Trophoblast cell (in vitro differentiated cells and primary cell): ENCODE measurements around the gene CRIM1.

Experiments used
- DNase-seq, 2 donors: peaks; one replicate each; pipeline ENCODE4 v3.0.0-alpha.2; 2016
- H2AFZ ChIP-seq: 2 replicates; pipeline ENCODE4 v1.6.1; 2013; ENCODE audit warnings: low read length, moderate library complexity, mild to moderate bottlenecking; ENCODE audit not compliant: insufficient read depth, poor library complexity
- H2AK5ac ChIP-seq: 2 replicates; pipeline ENCODE4 v1.6.1; 2013; ENCODE audit warnings: mild to moderate bottlenecking, low read length
- H2BK120ac ChIP-seq: 2 replicates; pipeline ENCODE4 v1.6.1; 2013; ENCODE audit warnings: low read length, mild to moderate bottlenecking, moderate library complexity; ENCODE audit not compliant: insufficient read depth, poor library complexity
- H2BK12ac ChIP-seq: 2 replicates; pipeline ENCODE4 v1.6.1; 2013; ENCODE audit warnings: mild to moderate bottlenecking, low read length, moderate library complexity
- H2BK5ac ChIP-seq: 2 replicates; pipeline ENCODE4 v1.6.1; 2013; ENCODE audit warnings: low read length, low read depth, moderate library complexity, mild to moderate bottlenecking; ENCODE audit not compliant: poor library complexity
- H3K14ac ChIP-seq: 2 replicates; pipeline ENCODE4 v1.6.1; 2013; ENCODE audit warnings: mild to moderate bottlenecking, low read length
- H3K18ac ChIP-seq: 2 replicates; pipeline ENCODE4 v1.6.1; 2013; ENCODE audit warnings: mild to moderate bottlenecking, low read length
- H3K23ac ChIP-seq: 2 replicates; pipeline ENCODE4 v1.6.1; 2013; ENCODE audit warnings: low read length
- H3K27ac ChIP-seq: 2 replicates; pipeline ENCODE4 v1.5.1; 2013; ENCODE audit warnings: low read depth, mild to moderate bottlenecking, inconsistent platforms, low read length, moderate library complexity
- H3K27me3 ChIP-seq: 2 replicates; pipeline ENCODE4 v1.6.1; 2013; ENCODE audit warnings: inconsistent platforms, mild to moderate bottlenecking, low read length, moderate library complexity; ENCODE audit not compliant: insufficient read depth
- H3K36me3 ChIP-seq, 2 experiments: 1 replicate in 1 of 2; 2 replicates in 1 of 2; pipeline ENCODE4 v1.6.1; 2013; ENCODE audit warnings: low read length in 2 of 2, mild to moderate bottlenecking in 2 of 2, moderate library complexity in 1 of 2; ENCODE audit not compliant: insufficient read depth in 2 of 2, control insufficient read depth in 1 of 2
- H3K4ac ChIP-seq: 2 replicates; pipeline ENCODE4 v1.6.1; 2013; ENCODE audit warnings: low read depth, mild to moderate bottlenecking, low read length, moderate library complexity
- H3K4me1 ChIP-seq, 2 experiments: 1 replicate in 1 of 2; 2 replicates in 1 of 2; pipeline ENCODE4 v1.6.1; 2013; ENCODE audit warnings: low read length in 2 of 2, mild to moderate bottlenecking in 2 of 2, moderate library complexity in 1 of 2; ENCODE audit not compliant: insufficient read depth in 2 of 2, control insufficient read depth in 1 of 2
- H3K4me2 ChIP-seq: 2 replicates; pipeline ENCODE4 v1.6.1; 2013; ENCODE audit warnings: inconsistent platforms, mild to moderate bottlenecking, low read length, moderate library complexity
- H3K4me3 ChIP-seq: 2 replicates; pipeline ENCODE4 v1.5.1; 2013; ENCODE audit warnings: mild to moderate bottlenecking, low read depth, low read length, inconsistent platforms
- H3K79me1 ChIP-seq: one replicate; pipeline ENCODE4 v1.6.1; 2013; ENCODE audit warnings: low read length
- H3K79me2 ChIP-seq: 2 replicates; pipeline ENCODE4 v1.6.1; 2013; ENCODE audit warnings: low read length, mild to moderate bottlenecking; ENCODE audit not compliant: control insufficient read depth, insufficient read depth, poor library complexity
- H3K9ac ChIP-seq: 2 replicates; pipeline ENCODE4 v1.6.1; 2013; ENCODE audit warnings: mild to moderate bottlenecking, low read length
- H3K9me3 ChIP-seq: 2 replicates; pipeline ENCODE4 v1.6.1; 2013; ENCODE audit warnings: low read depth, mild to moderate bottlenecking, control low read depth, inconsistent platforms, low read length; ENCODE audit not compliant: insufficient read depth
- H4K12ac ChIP-seq: 2 replicates; pipeline ENCODE4 v1.6.1; 2013; ENCODE audit warnings: low read depth, mild to moderate bottlenecking, low read length, moderate library complexity
- H4K8ac ChIP-seq: 2 replicates; pipeline ENCODE4 v1.6.1; 2013; ENCODE audit warnings: low read depth, mild to moderate bottlenecking, low read length, moderate library complexity
- H4K91ac ChIP-seq: one replicate; pipeline ENCODE4 v1.6.1; 2013; ENCODE audit warnings: low read depth, mild to moderate bottlenecking, low read length, moderate library complexity
- WGBS: extraction: QIAGEN DNeasy Blood & Tissue Kit; methylation state at CpG from one replicate; pipeline ENCODE4 v1.1.7; 2013; ENCODE audit warnings: missing lambda C conversion rate; ENCODE audit not compliant: insufficient read length, insufficient coverage; ENCODE audit errors: extremely low coverage; 5-methylcytosine and 5-hydroxymethylcytosine counted together

Gene CRIM1

GRCh38 chr2:36410681-36411080 is 55.1 kb downstream of the CRIM1 start:
- WGBS, result no CpG with 5 or more reads among the region's 4 CpGs
- H3K18ac ChIP-seq, result no peak overlapping the region
- H3K27me3 ChIP-seq, result no peaks in the 10 kb centered on the region

GRCh38 chr2:36411962-36412444 is 56.4 kb downstream of the CRIM1 start:
- peaks cover 4% of the 10 kb centered on the region for H3K79me2 ChIP-seq
- no peak overlapping the region for H4K8ac ChIP-seq

More at GRCh38 chr2:36410681-36411080, 55.1 kb downstream of the CRIM1 start:
- Histone ChIP-seq H4K8ac (no peak overlapping the region), H3K4me3 (no peak overlapping the region), H3K79me2 (peaks cover 3% of the 10 kb centered on the region), H2BK12ac (no peak overlapping the region), H3K36me3 (peaks cover under 1 to 2% of the 10 kb centered on the region in 2 experiments), H3K79me1 (no peaks in the 10 kb centered on the region), H3K4ac (peak overlapping the region; percentile 19), H3K27ac (no peak overlapping the region), H3K9ac (no peak overlapping the region), H4K91ac (no peak overlapping the region), H3K4me1 (peaks cover 2 to 6% of the 10 kb centered on the region in 2 experiments), H3K14ac (no peak overlapping the region), H3K23ac (no peak overlapping the region), H2AK5ac (no peak overlapping the region), H2BK5ac (no peak overlapping the region), H3K9me3 (no peaks in the 10 kb centered on the region), H4K12ac (no peak overlapping the region), H3K4me2 (no peak overlapping the region), H2BK120ac (no peak overlapping the region), H2AFZ (no peak overlapping the region)
- DNase-seq, result no peak

GRCh38 chr2:36413218-36413617 is 57.6 kb downstream of the CRIM1 start:
- no peak overlapping the region for H2BK12ac ChIP-seq
- no peaks in the 10 kb centered on the region for H3K79me1 ChIP-seq
- peaks cover 2 to 5% of the 10 kb centered on the region in 2 experiments for H3K36me3 ChIP-seq
- H3K14ac ChIP-seq, result no peak overlapping the region
- H4K91ac ChIP-seq, result no peak overlapping the region
- H4K12ac ChIP-seq, result no peak overlapping the region
- H2AFZ ChIP-seq, result no peak overlapping the region
- no peak overlapping the region for H3K23ac ChIP-seq
- no peak overlapping the region for H3K27ac ChIP-seq
- no peak overlapping the region for H4K8ac ChIP-seq
- no peak overlapping the region for H3K4me3 ChIP-seq
- H3K18ac ChIP-seq, result no peak overlapping the region
- no peaks in the 10 kb centered on the region for H3K9me3 ChIP-seq
- H3K4me1 ChIP-seq, result peaks cover under 1 to 3% of the 10 kb centered on the region in 2 experiments
- no peak overlapping the region for H2AK5ac ChIP-seq
- no peak overlapping the region for H3K4me2 ChIP-seq
- H2BK5ac ChIP-seq, result no peak overlapping the region
- no peak overlapping the region for H2BK120ac ChIP-seq
- no peak overlapping the region for H3K4ac ChIP-seq
- peaks cover 4% of the 10 kb centered on the region for H3K79me2 ChIP-seq
- H3K27me3 ChIP-seq, result no peaks in the 10 kb centered on the region
- no CpG with 5 or more reads among the region's 4 CpGs for WGBS
- no peak overlapping the region for H3K9ac ChIP-seq
- DNase-seq, result no peak

More at GRCh38 chr2:36411962-36412444, 56.4 kb downstream of the CRIM1 start:
- no peaks in the 10 kb centered on the region for H3K9me3 ChIP-seq
- no peak overlapping the region for H3K27ac ChIP-seq
- H2BK12ac ChIP-seq, result no peak overlapping the region
- H2AK5ac ChIP-seq, result no peak overlapping the region
- peak; percentile 55 to 86 for DNase-seq
- no peak overlapping the region for H3K23ac ChIP-seq
- H2AFZ ChIP-seq, result no peak overlapping the region
- no peak overlapping the region for H4K91ac ChIP-seq
- H4K12ac ChIP-seq, result no peak overlapping the region
- no peak overlapping the region for H3K9ac ChIP-seq
- no CpG with 5 or more reads among the region's 11 CpGs for WGBS
- no peak overlapping the region for H3K18ac ChIP-seq
- no peak overlapping the region for H2BK120ac ChIP-seq
- peak overlapping the region; percentile 60 for H3K4ac ChIP-seq
- H3K4me1 ChIP-seq, result peaks cover 2 to 6% of the 10 kb centered on the region in 2 experiments
- no peak overlapping the region for H2BK5ac ChIP-seq
- H3K4me3 ChIP-seq, result no peak overlapping the region
- H3K27me3 ChIP-seq, result no peaks in the 10 kb centered on the region
- H3K4me2 ChIP-seq, result no peak overlapping the region
- H3K79me1 ChIP-seq, result no peaks in the 10 kb centered on the region
- no peak overlapping the region for H3K14ac ChIP-seq
- H3K36me3 ChIP-seq, result peaks cover 2 to 5% of the 10 kb centered on the region in 2 experiments

- WGBS, result no CpG with 5 or more reads among the region's 4 CpGs
- Histone ChIP-seq H4K8ac (no peak overlapping the region), H3K9me3 (no peaks in the 10 kb centered on the region), H2BK12ac (no peak overlapping the region), H3K4me1 (no peaks in the 10 kb centered on the region), H2BK120ac (no peak overlapping the region), H3K36me3 (peaks cover under 1 to 5% of the 10 kb centered on the region in 2 experiments), H3K4me3 (no peak overlapping the region), H2AK5ac (no peak overlapping the region), H2BK5ac (no peak overlapping the region), H3K23ac (no peak overlapping the region), H3K18ac (no peak overlapping the region), H3K9ac (no peak overlapping the region), H3K14ac (no peak overlapping the region), H3K79me1 (no peaks in the 10 kb centered on the region), H3K4ac (peak overlapping the region; percentile 75), H3K27ac (no peak overlapping the region), H4K12ac (no peak overlapping the region), H3K79me2 (peaks cover 3% of the 10 kb centered on the region), H4K91ac (no peak overlapping the region), H3K4me2 (no peak overlapping the region), H2AFZ (no peak overlapping the region), H3K27me3 (no peaks in the 10 kb centered on the region)
- no peak for DNase-seq
These were observed 58.7 kb downstream of the CRIM1 start for GRCh38 chr2:36414307-36414706.
